IMR-90 (cell line): Measurements from ENCODE around the gene SNCA.

Experiments
- RAD21 ChIP-seq: IDR thresholded peaks from 2 replicates; pipeline ENCODE4 v1.6.1; 2012; ENCODE audit warnings: low read length, improper control_type of control experiment
- RCOR1 ChIP-seq: IDR thresholded peaks from 2 replicates; pipeline ENCODE4 v1.6.1; 2012; ENCODE audit warnings: mild to moderate bottlenecking, low read length, improper control_type of control experiment; ENCODE audit not compliant: insufficient replicate concordance
- TF ChIP-seq, protein P1 (sequence below): conservative IDR thresholded peaks from 2 replicates; pipeline ENCODE4 v1.5.1; 2012; ENCODE audit warnings: mild to moderate bottlenecking, low read depth, low read length, improper control_type of control experiment

DNA sequence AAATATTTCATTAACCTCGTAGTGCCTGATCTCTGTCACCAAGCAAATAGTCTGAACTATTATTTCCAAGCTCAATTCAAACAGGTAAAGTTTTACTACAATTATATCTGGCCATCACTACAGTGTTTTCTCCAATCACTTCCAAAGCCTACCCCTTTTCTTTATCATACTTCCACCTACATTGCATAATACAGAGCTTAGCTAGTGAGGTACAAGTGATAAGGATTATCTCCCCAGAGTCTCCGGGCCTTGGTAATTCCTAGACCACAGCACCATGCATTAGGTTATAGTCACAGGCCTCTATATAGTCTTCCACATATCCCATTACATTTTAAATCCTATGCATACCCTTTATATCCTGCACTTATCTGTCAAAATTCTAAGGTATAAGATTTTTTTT is 154.2 kb downstream of the SNCA start:
- TF ChIP-seq, protein P1, sequence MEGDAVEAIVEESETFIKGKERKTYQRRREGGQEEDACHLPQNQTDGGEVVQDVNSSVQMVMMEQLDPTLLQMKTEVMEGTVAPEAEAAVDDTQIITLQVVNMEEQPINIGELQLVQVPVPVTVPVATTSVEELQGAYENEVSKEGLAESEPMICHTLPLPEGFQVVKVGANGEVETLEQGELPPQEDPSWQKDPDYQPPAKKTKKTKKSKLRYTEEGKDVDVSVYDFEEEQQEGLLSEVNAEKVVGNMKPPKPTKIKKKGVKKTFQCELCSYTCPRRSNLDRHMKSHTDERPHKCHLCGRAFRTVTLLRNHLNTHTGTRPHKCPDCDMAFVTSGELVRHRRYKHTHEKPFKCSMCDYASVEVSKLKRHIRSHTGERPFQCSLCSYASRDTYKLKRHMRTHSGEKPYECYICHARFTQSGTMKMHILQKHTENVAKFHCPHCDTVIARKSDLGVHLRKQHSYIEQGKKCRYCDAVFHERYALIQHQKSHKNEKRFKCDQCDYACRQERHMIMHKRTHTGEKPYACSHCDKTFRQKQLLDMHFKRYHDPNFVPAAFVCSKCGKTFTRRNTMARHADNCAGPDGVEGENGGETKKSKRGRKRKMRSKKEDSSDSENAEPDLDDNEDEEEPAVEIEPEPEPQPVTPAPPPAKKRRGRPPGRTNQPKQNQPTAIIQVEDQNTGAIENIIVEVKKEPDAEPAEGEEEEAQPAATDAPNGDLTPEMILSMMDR, result no peak
- no peak for TF ChIP-seq RAD21
- TF ChIP-seq RCOR1, result no peak
